Measurements from ENCODE around the gene C12orf50. TPM values are rescaled to one million over a fixed set of nuclear protein-coding genes. Genes with fewer than 3 reads are reported as not detected.

Gene C12orf50
- total and polyA plus RNA-seq, 2 of the 13 experiments (the other 11 are each of a cell fraction or from before 2014, with no cell fraction given), result not detected

DNA sequence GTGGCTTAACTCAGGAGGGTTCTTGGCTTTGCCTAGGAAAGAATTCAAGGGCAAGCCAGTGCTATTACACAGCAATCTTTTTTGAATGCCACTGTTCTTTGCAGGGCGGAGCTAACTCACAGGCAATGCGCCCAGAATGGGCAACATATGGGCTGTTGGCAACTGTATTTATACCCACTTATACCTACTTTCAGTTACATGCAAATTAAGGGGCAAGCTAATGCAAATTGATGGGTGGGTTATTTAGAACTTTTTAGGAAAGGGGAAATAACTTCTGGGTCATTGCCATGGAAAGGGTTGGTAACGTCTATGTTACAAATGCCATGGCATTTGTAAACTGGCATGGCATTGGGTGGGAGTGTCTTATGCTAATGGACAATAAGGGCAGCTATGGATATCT lies 85.4 kb downstream of the C12orf50 start:
- no peak for FAIRE-seq
- no peaks in the 10 kb centered on the region for H3K4me1 ChIP-seq (ENCODE audit: insufficient read depth, low read length)
- no peaks in the 10 kb centered on the region for H3K27me3 ChIP-seq (ENCODE audit: control insufficient read depth in 1 of 2, insufficient read depth in 2 of 2, low read length in 2 of 2)
- no peak for DNase-seq (ENCODE audit: low spot score)
- no peak overlapping the region for H3K9ac ChIP-seq (ENCODE audit: insufficient read depth, low read depth, low read length)
- WGBS (ENCODE audit: low lambda C conversion rate), result 16% methylated on average over 3 of the region's 3 CpGs
- no peak overlapping the region for H3K4me3 ChIP-seq (replicated peaks in 1 of 3; ENCODE audit: insufficient read depth in 1 of 3, low read depth in 2 of 3, low read length in 3 of 3)
- no peak for ATAC-seq
- intact Hi-C loops (cut with micrococcal nuclease; ENCODE audit: unreplicated experiment) (no loop called here), in situ Hi-C loops (cut with HindIII; ENCODE audit: extremely low pct_ligation_motif_present, low pct_unique_long_range_greater_than_20kb) (no loop called here)
- H3K27ac ChIP-seq (ENCODE audit: extremely low read length, insufficient read depth, low read length), result no peak overlapping the region
- no peaks in the 10 kb centered on the region for H3K9me3 ChIP-seq (ENCODE audit: low read length)
- ChIA-PET POLR2A (no interaction called here), CTCF (ENCODE audit: low intra/inter-chr PET ratio, low total read pairs) (no interaction called here)
- H3K36me3 ChIP-seq (replicated peaks in 1 of 2; ENCODE audit: control insufficient read depth in 1 of 2, insufficient read depth in 2 of 2, low read length in 2 of 2), result no peaks in the 10 kb centered on the region
- BruUV-seq (replicated peaks), result no TSS peak
- H2AFZ ChIP-seq (ENCODE audit: low read length), result no peak overlapping the region
- TF ChIP-seq MTF2 (CRISPR knock-in tag; IDR thresholded peaks at IDR 0.05; ENCODE audit: borderline replicate concordance) (no peak), ZNF24 (IDR thresholded peaks at IDR 0.05) (no peak), RBM22 (optimal IDR thresholded peaks at IDR 0.05; ENCODE audit: low read length) (no peak), TCF7L2 (IDR thresholded peaks at IDR 0.05; ENCODE audit: low read depth, low read length) (no peak)
- H3K79me2 ChIP-seq (ENCODE audit: insufficient read depth, low read length), result no peaks in the 10 kb centered on the region
- no peak overlapping the region for H3K4me2 ChIP-seq (ENCODE audit: low read depth, low read length)
- H4K20me1 ChIP-seq (ENCODE audit: insufficient read depth, low read length), result no peaks in the 10 kb centered on the region

DNA sequence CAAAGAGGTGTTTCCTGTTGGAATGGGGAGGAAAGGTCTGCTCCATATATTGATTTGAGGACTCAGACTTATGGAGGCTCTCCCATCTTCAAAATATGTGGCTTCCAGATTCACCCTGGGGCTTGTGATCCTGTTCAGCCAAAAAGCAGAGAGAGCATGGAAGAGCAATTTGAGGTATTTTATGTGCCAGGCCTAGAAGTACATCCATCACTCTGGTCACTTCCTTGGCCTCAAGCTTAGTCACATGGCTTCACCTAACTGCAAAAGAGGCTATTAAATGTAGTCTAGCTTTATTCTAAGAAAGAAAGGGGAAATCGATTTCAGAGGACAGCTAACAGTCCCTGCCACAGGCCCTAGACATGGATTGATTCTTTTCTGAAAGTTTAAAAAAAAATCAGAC lies 86.2 kb downstream of the C12orf50 start:
- no TSS peak for BruUV-seq (replicated peaks)
- 0% methylated on average over 1 of the region's 1 CpG for WGBS (ENCODE audit: low lambda C conversion rate)
- no peak overlapping the region for H3K9ac ChIP-seq (ENCODE audit: insufficient read depth, low read depth, low read length)
- H2AFZ ChIP-seq (ENCODE audit: low read length), result no peak overlapping the region
- no peaks in the 10 kb centered on the region for H3K79me2 ChIP-seq (ENCODE audit: insufficient read depth, low read length)
- H3K27me3 ChIP-seq (ENCODE audit: control insufficient read depth in 1 of 2, insufficient read depth in 2 of 2, low read length in 2 of 2), result no peaks in the 10 kb centered on the region
- no peak for DNase-seq (ENCODE audit: low spot score)
- H3K27ac ChIP-seq (ENCODE audit: extremely low read length, insufficient read depth, low read length), result no peak overlapping the region
- H3K9me3 ChIP-seq (ENCODE audit: low read length), result no peaks in the 10 kb centered on the region; the same call in 1 of the 2 replicates
- no peak overlapping the region for H3K4me2 ChIP-seq (ENCODE audit: low read depth, low read length)
- ChIA-PET POLR2A (no interaction called here), CTCF (ENCODE audit: low intra/inter-chr PET ratio, low total read pairs) (no interaction called here)
- H3K4me3 ChIP-seq (replicated peaks in 1 of 3; ENCODE audit: insufficient read depth in 1 of 3, low read depth in 2 of 3, low read length in 3 of 3), result no peak overlapping the region
- H3K4me1 ChIP-seq (ENCODE audit: insufficient read depth, low read length), result no peaks in the 10 kb centered on the region
- intact Hi-C loops (cut with micrococcal nuclease; ENCODE audit: unreplicated experiment), result no loop called here
- no peak for ATAC-seq
- no peaks in the 10 kb centered on the region for H4K20me1 ChIP-seq (ENCODE audit: insufficient read depth, low read length)
- FAIRE-seq, result no peak
- in situ Hi-C loops (cut with HindIII; ENCODE audit: extremely low pct_ligation_motif_present, low pct_unique_long_range_greater_than_20kb), result no loop called here
- TF ChIP-seq, protein P1, sequence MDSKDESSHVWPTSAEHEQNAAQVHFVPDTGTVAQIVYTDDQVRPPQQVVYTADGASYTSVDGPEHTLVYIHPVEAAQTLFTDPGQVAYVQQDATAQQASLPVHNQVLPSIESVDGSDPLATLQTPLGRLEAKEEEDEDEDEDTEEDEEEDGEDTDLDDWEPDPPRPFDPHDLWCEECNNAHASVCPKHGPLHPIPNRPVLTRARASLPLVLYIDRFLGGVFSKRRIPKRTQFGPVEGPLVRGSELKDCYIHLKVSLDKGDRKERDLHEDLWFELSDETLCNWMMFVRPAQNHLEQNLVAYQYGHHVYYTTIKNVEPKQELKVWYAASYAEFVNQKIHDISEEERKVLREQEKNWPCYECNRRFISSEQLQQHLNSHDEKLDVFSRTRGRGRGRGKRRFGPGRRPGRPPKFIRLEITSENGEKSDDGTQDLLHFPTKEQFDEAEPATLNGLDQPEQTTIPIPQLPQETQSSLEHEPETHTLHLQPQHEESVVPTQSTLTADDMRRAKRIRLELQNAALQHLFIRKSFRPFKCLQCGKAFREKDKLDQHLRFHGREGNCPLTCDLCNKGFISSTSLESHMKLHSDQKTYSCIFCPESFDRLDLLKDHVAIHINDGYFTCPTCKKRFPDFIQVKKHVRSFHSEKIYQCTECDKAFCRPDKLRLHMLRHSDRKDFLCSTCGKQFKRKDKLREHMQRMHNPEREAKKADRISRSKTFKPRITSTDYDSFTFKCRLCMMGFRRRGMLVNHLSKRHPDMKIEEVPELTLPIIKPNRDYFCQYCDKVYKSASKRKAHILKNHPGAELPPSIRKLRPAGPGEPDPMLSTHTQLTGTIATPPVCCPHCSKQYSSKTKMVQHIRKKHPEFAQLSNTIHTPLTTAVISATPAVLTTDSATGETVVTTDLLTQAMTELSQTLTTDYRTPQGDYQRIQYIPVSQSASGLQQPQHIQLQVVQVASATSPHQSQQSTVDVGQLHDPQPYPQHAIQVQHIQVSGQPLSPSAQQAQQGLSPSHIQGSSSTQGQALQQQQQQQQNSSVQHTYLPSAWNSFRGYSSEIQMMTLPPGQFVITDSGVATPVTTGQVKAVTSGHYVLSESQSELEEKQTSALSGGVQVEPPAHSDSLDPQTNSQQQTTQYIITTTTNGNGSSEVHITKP (CRISPR knock-in tag; IDR thresholded peaks at IDR 0.05; ENCODE audit: low read depth), result no peak
- no peak for TF ChIP-seq ZFX (CRISPR knock-in tag; IDR thresholded peaks at IDR 0.05; ENCODE audit: low read depth)
- no peak for TF ChIP-seq CC2D1A (CRISPR knock-in tag; IDR thresholded peaks at IDR 0.05)
- no peak for TF ChIP-seq FLYWCH1 (CRISPR knock-in tag; IDR thresholded peaks at IDR 0.05)
- TF ChIP-seq SMAD3 (CRISPR knock-in tag; IDR thresholded peaks at IDR 0.05), result no peak
- H3K36me3 ChIP-seq (replicated peaks in 1 of 2; ENCODE audit: control insufficient read depth in 1 of 2, insufficient read depth in 2 of 2, low read length in 2 of 2), result no peaks in the 10 kb centered on the region
